GM23248 (cell line): ENCODE results near the gene SLC6A18.

Experiments
- EZH2 ChIP-seq: fragments of 200-600 bp; sonication (generic); IDR thresholded peaks from 2 replicates; pipeline ENCODE4 v1.6.1; 2018; ENCODE audit warnings: antibody characterized with exemption, mild to moderate bottlenecking; ENCODE audit not compliant: insufficient read depth, poor library complexity, severe bottlenecking
- EZH2phosphoT487 ChIP-seq: fragments of 200-600 bp; sonication (generic); IDR thresholded peaks from 2 replicates; pipeline ENCODE4 v1.6.1; 2018; ENCODE audit warnings: antibody characterized with exemption, moderate library complexity, mild to moderate bottlenecking, low read depth; ENCODE audit not compliant: insufficient read depth

GRCh38 chr5:1232780-1233179, 7.6 kb downstream of the SLC6A18 start:
- TF ChIP-seq EZH2 (no peak), EZH2phosphoT487 (no peak)
